Psoas muscle (tissue), 8 donors: ENCODE measurements around the gene LCLAT1. TPM values are rescaled to one million over a fixed set of nuclear protein-coding genes. Genes with fewer than 3 reads are reported as not detected.

Source experiments
- ATAC-seq, 4 donors: fragments of 200-7000 bp; cut with Tn5 transposase; one replicate each; pipeline ENCODE4 v1.9.1; 2020; ENCODE audit warnings: moderate library complexity in 3 of 4, mild to moderate bottlenecking in 2 of 4
- DNase-seq, 2 donors: peaks; one replicate each; pipeline ENCODE4 v3.0.0-alpha.2; 2020
- H3K27ac ChIP-seq: fragments of 200-600 bp; one replicate; pipeline ENCODE4 v1.8.0; 2022
- H3K27me3 ChIP-seq, 3 donors: fragments of 200-600 bp in 1 of 3; one replicate each; pipeline versions ENCODE4 v1.6.1 to v1.8.0; 2013 to 2022; ENCODE audit warnings: low read length in 2 of 3, mild to moderate bottlenecking in 2 of 3, moderate library complexity in 1 of 3; ENCODE audit not compliant: insufficient read depth in 3 of 3
- H3K36me3 ChIP-seq, 2 donors: fragments of 200-600 bp in 1 of 2; one replicate each; pipeline versions ENCODE4 v1.6.1 to v1.8.0; 2013 to 2022; ENCODE audit warnings: low read depth in 1 of 2, mild to moderate bottlenecking in 1 of 2, moderate library complexity in 1 of 2; ENCODE audit not compliant: insufficient read depth in 1 of 2
- H3K4me1 ChIP-seq: fragments of 200-600 bp; one replicate; pipeline ENCODE4 v1.8.0; 2022
- H3K4me3 ChIP-seq: fragments of 200-600 bp; one replicate; pipeline ENCODE4 v1.8.0; 2022; ENCODE audit warnings: mild to moderate bottlenecking
- H3K9me3 ChIP-seq: fragments of 200-600 bp; one replicate; pipeline ENCODE4 v1.8.0; 2022
- CTCF ChIP-seq: fragments of 200-600 bp; IDR thresholded peaks from one replicate; pipeline ENCODE4 v1.8.0; 2022; ENCODE audit warnings: antibody characterized with exemption
- WGBS, 3 donors: extraction: QIAGEN DNeasy Blood & Tissue Kit; methylation state at CpG; one replicate each; pipeline versions ENCODE4 v1.1.6 to v1.1.7; 2013; 5-methylcytosine and 5-hydroxymethylcytosine counted together
- intact Hi-C, 2 donors: fragments of 100-400 bp; cut with DNase I; formaldehyde crosslinking; loops; one replicate each; pipeline versions ENCODE4 v1.11.0 to v1.14.2; 2022
- polyA plus RNA-seq, 3 donors: library from polyadenylated mRNA; stranded (reverse); fragments of 200-250 nt; gene quantifications; one replicate each; pipeline ENCODE4 v1.2.3, GENCODE V29; 2013
- total RNA-seq, 4 donors: library from RNA; stranded (reverse); fragmentation: NEBNext Ultra II Directional in 2 of 4; extraction: Animal tissue kit (Norgen Biotek cat#: 25700) in 2 of 4; gene quantifications; one replicate each; pipeline versions ENCODE4 v1.2.1 to v1.2.4, GENCODE V29; 2021 to 2023
- donor health status: healthy with polysubstance abuse.
- donor health status: DM: no; HTN: no; CAD: no; lungs with moderate emphysema.
- donor health status: Bipolar disorder and iron deficiency.
- donor health status: healthy.
- donor health status: DM: yes; HTN: yes; CAD: no.
- donor health status: DM: no; HTN: no; CAD: no.
- donor health status: DM: no; HTN: no; CAD: no.
- donor health status: DM: yes; HTN: yes; CAD: no.

Gene LCLAT1
- total and polyA plus RNA-seq, 7 donors = 4.2 to 18.8 (median 6.0) TPM

GRCh38 chr2:30422444-30423040, 24.5 kb upstream of the LCLAT1 start:
- intact Hi-C loops = loop anchor here in 1 of 2 donors (5.0 kb wide), 1 partner anchor 735 kb away; no protein-coding TSS in a partner anchor
- H3K4me1 ChIP-seq = peaks cover 5% of the 10 kb centered on the region
- H3K27ac ChIP-seq = no peak overlapping the region
- WGBS, 3 donors = 78 to 81% (median 80%) methylated on average over 8 of the region's 8 CpGs
- no peaks in the 10 kb centered on the region for H3K9me3 ChIP-seq
- TF ChIP-seq CTCF = no peak
- DNase-seq = no peak
- ATAC-seq = no peak
- H3K27me3 ChIP-seq = no peaks in the 10 kb centered on the region
- no peaks in the 10 kb centered on the region for H3K36me3 ChIP-seq
- H3K4me3 ChIP-seq = no peak overlapping the region

DNA sequence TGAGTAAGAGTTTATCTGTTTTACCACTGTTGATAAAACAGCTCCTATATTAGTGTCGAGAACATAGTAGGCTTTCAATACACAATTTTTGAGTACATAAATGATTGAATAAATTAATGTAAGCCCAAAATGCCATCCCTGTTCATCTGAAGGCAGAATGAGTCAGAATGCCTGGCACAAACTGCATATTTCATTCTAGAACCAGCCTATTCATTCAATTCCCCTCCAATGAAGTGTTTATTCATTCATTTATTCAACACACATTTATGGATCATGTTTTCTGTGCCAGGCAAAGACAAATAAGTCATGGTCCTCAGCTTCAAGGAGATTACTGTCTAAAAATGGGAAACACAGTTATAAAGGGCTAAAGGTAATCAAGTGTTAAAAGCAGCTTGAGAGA, 22.8 kb upstream of the LCLAT1 start:
- no peak for DNase-seq
- Histone ChIP-seq H3K9me3 (no peaks in the 10 kb centered on the region), H3K4me1 (peaks cover 5% of the 10 kb centered on the region), H3K27ac (no peak overlapping the region), H3K4me3 (no peak overlapping the region), H3K36me3 (no peaks in the 10 kb centered on the region), H3K27me3 (no peaks in the 10 kb centered on the region)
- ATAC-seq = no peak
- intact Hi-C loops = loop anchor here in 1 of 2 donors (5.0 kb wide), 1 partner anchor 737 kb away; no protein-coding TSS in a partner anchor
- 91 to 100% (median 94%) methylated on average over 1 of the region's 1 CpG for WGBS, 3 donors
- TF ChIP-seq CTCF = no peak

- DNase-seq (peak; percentile 43 to 56), ATAC-seq (no peak)
- H3K4me3 ChIP-seq = no peak overlapping the region
- 27 to 42% (median 35%) methylated on average over 4 of the region's 4 CpGs for WGBS, 3 donors
- intact Hi-C loops = no loop called here
- no peak for TF ChIP-seq CTCF
- no peaks in the 10 kb centered on the region for H3K27me3 ChIP-seq
- no peaks in the 10 kb centered on the region for H3K36me3 ChIP-seq
- H3K27ac ChIP-seq = no peak overlapping the region
- peaks cover 5% of the 10 kb centered on the region for H3K4me1 ChIP-seq
- no peaks in the 10 kb centered on the region for H3K9me3 ChIP-seq
Measured at GRCh38 chr2:30425326-30425725, 21.7 kb upstream of the LCLAT1 start.

- Histone ChIP-seq H3K36me3 (no peaks in the 10 kb centered on the region), H3K27ac (no peak overlapping the region), H3K4me3 (no peak overlapping the region), H3K9me3 (no peaks in the 10 kb centered on the region), H3K4me1 (no peaks in the 10 kb centered on the region), H3K27me3 (no peaks in the 10 kb centered on the region)
- DNase-seq (no peak), ATAC-seq (no peak)
- 85 to 88% (median 87%) methylated on average over 8 of the region's 8 CpGs for WGBS, 3 donors
- intact Hi-C loops = no loop called here
- TF ChIP-seq CTCF = no peak
Measured at GRCh38 chr2:30427606-30428347, 19.3 kb upstream of the LCLAT1 start.
